ENCODE data around the gene ZNG1A.
"Not testable (repeated sequence)": the region's sequence is repeated elsewhere in the genome, so short reads cannot be mapped to it uniquely, and the experiment has no call there.

ZNG1A gene

GRCh38 chr9:93909-94308 lies 84.9 kb downstream of the ZNG1A start:
- not testable (repeated sequence) for DNase-seq

GRCh38 chr9:90851-91250 lies 88.0 kb downstream of the ZNG1A start:
- not testable (repeated sequence) for DNase-seq

GRCh38 chr9:88396-89037 lies 90.3 kb downstream of the ZNG1A start:
- DNase-seq: not testable (repeated sequence)

GRCh38 chr9:87860-88259 lies 91.0 kb downstream of the ZNG1A start:
- not testable (repeated sequence) for DNase-seq

- not testable (repeated sequence) for DNase-seq
Measured at GRCh38 chr9:87105-87504, 91.8 kb downstream of the ZNG1A start.

DNA sequence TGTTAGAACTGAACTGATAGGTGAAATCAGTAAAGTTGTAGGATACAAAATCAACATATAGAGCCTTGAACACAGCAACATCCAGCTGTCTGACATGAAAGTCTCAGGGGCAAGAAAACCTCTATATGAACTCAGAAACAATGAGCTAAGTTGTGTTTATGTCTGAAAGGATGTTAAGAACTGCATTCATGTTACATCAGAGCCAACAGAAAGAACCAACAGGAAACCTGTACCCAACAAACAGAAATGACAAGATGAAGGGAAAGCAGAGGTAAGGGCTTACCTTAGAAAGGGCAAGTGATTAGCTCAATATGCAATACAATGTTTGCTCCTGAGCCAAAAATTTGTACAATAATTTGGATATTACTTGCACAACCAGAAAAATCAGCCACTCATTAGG lies 92.2 kb downstream of the ZNG1A start:
- not testable (repeated sequence) for DNase-seq

- not testable (repeated sequence) for DNase-seq
Measured at GRCh38 chr9:82932-83689, 95.7 kb downstream of the ZNG1A start.

GRCh38 chr9:78333-78732 lies 100.5 kb downstream of the ZNG1A start:
- DNase-seq: not testable (repeated sequence)

- DNase-seq: not testable (repeated sequence)
Measured at GRCh38 chr9:76389-76788, 102.5 kb downstream of the ZNG1A start.

DNA sequence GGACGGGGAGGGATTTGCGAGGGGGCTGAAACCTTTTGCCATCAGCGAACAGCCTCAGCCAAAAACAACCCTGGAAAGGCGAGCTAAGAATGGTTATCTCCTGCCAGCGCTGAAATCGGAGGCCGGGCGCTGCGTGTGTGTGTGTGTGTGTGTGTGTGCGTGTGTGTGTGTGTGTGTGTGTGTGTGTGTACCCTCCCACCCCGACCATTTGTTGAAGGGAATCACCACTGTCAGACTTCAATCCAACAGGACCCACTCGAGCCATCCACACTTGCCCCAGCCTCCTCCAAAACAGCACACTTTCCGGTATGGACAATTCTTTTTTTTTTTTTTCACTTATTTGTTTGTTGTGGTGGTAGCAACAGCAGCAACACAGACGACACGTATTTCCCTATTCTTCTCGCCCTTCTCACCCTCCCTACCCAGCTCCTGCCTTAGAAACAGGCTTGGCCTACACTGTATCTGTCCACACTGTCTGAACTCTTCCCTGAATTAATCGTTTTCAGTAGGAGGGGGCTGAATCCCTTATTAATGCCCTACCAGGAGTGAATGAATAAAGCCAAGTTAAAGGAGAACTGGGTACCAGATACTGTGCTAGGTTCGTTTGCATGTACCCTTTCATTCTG lies 104.8 kb downstream of the ZNG1A start:
- DNase-seq: not testable (repeated sequence)

- not testable (repeated sequence) for DNase-seq
Measured at GRCh38 chr9:73076-73899, 105.6 kb downstream of the ZNG1A start.
